HG03432 (cell line): ENCODE measurements around the gene CDK14.

Source experiments
- ATAC-seq: cut with Tn5 transposase; IDR thresholded peaks from one replicate; pipeline ENCODE4 v1.9.1; 2021; ENCODE audit warnings: mild to moderate bottlenecking, moderate library complexity; ENCODE audit not compliant: unreplicated experiment

Gene CDK14

DNA sequence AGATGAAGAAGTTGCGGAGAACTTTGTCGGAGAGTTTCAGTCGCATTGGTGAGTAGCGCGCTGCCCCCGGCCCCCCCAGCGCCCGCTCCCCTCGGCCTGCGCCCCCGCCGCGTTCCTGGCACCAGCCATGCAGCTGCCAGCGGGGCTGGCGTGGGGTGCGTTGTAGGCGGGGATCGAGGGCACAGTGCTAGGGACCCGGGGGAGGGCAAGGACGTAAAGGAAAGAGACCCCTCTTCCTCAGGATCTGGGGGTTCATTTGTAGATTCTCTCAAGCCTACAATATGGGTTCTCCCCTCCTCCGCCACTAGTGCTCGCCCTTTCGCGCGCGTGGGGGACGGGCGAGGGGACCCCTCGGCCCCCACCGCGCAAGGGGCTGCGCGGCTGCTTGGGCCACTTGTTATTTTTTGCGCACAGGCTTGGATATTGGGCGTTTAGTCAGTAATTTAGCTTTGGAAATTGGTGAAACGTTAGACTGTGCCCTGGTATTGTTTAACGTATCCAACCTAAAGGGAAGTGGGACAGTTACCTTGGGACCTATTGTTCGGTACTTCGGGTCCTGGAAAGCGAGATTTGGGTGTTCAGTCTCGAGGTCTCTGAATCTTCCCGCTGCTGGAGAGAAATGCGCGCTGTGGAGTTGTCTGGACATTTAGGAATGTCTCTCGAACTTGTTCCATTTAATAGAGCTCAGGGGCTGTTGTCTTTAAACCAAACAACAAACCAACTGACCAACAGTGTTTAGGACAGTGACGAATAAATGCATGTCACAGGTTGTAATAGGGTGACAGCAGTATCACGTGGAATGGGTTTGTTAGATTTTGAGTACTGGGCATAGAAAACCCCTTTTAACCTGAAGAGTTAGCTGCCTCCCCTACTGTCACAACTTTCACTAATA is 796 bp downstream of the CDK14 start:
- peak; percentile 23 for ATAC-seq

DNA sequence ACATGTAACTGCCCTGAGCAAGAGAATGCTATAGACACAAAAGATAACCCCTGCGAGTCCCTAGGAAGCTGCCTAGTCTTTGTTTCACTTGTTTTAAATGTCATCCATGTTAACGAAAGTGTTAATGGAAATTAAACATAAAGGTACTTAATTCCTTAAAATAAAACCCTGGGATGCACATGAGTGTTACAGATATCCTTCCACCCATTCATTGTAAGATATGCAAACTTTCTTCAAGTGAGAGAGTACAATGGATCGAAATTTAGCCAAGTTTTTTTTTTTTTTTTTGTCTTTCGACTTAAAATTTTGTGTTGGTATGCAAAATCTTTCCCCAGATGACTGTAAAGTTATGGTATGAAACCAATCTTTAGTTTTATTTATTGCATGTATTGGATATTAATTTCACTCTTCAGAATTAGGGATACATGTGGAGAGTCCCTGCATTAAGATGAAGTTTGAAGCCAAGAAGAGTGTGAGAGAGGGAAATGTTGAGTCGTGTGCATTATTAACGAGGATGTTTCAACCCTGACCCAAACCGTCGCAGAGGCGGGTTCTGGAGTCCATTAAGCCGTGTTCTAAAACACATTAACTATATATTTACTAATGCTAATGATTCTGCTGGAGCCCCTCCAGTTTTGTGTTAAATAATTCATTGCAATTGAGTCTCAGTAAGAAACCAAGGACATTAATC is 1.6 kb downstream of the CDK14 start:
- ATAC-seq: no peak

DNA sequence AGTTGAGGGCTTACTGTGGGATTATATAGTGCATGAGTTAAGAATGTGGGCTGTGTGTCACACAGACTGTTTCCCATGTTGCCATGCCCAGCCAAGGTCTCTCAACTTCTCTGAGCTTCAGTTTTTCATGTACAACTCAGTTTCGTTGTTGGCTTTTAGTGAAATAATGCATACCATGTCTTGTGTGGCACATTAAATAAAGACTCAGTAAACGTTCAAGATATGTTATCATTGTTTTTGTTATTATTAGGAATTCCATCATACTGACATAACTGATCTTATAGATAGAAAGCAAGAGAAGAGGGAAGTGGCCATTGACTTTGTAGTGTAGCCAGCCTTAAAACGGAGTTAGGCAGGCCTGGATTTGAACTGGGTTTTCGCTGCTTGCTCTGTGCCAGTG is 2.9 kb downstream of the CDK14 start:
- ATAC-seq: no peak

DNA sequence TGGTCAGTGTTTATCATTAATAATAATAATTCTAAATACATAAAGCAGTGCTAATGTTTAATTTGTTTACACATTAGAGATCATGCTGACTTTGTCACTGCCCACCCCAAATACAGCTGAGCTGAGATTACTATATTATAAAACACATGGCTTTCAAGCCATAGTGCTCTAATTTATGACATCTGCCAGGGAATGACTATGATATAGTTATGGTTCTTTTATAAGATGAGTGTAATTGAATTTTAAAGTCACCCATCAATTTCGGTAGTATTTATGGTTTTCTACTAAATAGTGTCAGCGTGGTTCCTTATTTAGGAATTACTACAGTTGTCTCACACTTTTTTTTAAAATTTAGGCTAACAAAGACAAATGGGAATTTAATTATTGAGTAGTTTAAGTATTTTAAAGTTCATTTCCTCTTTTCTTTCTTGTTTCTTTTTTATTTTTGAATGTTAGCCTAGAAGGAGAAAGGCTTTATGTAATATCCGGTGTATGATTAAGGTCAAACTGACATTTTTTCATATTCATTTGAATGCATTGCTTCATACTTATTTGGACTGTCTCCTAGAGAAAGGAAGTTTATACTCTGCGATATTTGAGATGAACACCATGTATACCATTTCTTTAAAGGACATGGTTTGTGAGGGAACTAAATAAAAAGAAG is 3.9 kb downstream of the CDK14 start:
- ATAC-seq: no peak

DNA sequence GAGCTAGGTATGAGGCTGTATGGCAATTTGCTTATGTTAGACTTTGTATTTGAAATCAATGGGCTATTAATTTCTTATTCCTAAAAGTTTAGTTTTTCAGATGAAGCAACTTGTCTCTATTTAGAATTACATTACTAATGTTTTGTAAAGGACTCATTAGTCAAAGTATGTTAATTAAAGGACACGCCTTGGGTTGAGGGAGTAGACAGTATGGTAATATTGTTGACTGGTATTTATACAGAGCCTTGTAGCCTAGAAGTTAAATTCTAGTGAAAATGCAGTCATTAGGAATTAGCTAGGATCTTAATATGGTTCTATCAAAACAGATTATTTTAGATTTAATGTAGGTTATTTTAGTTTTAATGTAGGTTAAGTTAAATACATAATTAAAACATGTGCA is 6.2 kb downstream of the CDK14 start:
- no peak for ATAC-seq

DNA sequence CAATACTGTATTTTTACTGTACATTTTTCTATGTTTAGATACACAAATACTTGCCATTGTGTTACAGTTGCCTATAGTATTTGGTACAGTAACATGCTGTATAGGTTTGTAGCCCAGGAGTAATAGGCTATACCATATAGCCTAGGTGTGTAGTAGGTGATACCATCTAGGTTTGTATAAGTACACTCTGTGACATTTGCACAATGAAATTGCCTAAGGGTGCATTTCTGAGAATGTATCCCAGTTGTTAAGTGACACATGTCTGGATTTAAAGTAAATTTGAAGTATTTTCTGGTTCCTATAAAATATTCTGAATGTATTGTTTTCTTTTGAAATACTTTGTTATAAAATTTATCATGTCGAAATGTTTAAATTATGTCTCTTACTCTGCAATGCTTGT is 7.2 kb downstream of the CDK14 start:
- ATAC-seq: no peak

DNA sequence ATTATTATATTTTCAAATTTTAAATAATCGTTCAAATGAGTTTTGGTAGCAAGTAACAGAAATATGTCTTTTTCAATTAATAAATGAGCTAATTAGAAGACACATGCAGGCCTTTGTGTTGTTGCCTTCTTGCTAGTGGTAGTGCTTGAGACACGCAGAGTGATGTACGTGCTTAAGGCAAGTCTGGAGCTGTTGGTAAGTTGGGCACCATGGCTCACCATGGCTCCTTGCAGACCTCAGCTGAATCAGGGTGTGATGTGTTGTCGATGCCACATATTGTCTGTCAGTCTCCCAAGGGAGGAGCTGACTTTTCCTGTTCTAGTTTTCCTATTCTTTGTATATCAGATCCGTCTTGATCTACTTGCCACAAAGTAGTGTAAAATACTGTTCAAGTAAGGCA is 8.3 kb downstream of the CDK14 start:
- ATAC-seq: no peak

DNA sequence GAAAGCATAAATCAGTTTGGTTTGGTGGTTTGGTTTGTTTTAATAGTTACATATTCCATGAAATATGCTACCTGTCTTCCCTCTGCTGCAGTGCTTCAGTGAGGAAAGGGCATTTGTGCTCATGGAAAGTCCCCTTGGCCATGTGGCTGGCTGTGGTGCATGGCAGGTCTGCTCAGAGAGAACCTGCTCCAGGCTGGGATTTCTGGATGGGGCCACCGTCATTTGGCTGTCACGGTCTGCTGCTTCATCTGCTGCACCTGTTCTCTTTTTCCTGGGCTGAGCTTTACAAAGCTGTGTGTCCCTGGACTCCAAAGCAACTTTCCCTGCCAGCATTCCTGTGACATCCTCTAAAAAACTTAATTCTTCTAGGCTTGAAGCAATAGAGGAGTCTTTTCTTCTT is 8.9 kb downstream of the CDK14 start:
- ATAC-seq: peak; percentile 60

DNA sequence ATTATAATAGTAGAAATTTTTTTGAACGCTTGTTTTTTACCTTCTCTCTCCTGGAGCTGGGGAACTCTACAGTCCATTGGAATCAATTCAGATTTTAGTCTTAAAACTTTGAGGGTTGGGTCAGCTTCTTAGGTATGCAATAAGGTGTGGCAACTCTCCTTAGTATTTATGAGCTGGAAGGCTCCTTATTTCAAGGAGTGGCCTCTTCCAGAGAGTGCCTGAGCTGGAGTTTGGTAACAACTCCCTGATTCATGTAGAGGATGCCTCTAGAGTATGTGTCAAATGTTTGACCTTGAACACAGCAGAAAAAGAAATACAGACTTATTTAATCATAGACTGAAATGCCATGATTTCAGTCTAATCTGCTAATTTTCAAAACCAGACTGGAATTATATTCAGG is 11.1 kb downstream of the CDK14 start:
- ATAC-seq: no peak

DNA sequence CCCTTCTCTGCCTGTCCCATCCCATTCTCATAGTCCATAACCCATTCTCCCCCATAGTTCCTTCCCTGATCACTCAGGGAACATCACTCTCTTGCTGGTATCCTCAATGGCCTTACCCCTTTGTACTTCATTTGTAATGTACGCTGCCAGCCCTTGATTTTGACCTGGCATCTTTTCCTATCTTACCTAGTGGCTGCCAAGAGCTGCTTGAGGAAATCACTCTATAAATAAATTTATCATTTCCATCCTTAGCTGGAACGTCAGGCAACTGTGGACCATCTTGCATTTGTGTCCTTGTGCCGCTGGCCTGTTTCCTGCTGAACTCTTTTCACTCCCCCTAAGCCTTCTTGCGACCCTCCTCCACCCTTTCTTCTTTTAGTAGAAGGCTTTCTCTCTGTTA is 14.0 kb downstream of the CDK14 start:
- ATAC-seq: no peak

DNA sequence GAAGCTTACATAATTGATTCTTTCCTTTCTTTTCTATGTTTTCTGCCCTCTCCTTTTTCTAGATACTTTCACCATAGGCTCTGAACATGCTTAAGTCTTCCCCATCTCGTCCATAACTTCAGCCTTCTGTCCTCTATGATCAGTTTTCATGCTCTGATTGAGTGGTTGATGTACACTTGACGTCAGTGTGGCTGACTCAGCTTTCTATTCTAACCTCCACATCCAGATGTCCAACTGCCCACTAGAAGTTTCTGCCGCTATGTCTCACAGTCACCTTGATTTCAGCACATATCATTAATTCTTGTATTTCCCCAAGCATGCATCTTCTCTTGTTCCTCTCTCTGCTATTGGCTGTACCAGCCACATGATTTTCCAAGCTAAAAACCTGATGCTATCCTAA is 15.0 kb downstream of the CDK14 start:
- peak; percentile 28 for ATAC-seq

DNA sequence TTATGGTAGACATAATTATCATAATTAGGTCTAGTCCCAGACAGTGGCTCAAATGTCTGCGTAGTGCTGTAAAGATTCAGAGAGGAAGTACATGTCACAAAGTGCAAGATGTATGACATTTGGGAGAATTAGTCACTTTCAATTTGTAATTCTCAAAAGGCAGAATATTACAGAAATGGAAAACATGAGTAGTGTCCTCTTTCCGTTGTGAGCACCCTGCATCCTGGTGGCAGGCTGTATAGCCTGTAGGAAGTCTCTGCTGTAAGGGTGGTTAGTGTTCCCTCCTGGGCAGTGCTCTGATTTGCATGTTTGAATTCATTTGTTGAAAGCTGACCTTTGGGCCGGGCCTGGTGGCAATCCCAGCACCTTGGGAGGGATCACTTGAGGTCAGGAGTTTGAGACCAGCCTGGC is 17.0 kb downstream of the CDK14 start:
- ATAC-seq: peak; percentile 95

DNA sequence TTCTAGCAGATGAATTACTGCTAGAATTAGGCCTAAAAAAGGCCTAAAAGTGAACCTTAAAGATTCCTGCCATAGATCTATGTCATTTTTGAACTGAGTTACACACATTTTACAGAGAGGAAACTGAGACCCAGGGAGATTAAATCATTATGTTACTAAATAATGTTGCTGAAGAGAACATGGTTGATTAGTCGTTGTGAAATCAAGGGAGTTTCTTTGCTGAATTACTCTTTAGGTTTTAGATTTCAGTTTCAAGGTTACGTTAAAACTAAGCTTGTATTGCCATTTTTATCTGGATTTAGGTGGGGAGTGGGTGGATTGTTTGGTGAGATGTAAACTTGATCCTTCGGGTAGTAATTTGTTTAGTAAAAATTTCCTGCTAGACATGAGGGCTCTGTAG is 21.3 kb downstream of the CDK14 start:
- no peak for ATAC-seq

DNA sequence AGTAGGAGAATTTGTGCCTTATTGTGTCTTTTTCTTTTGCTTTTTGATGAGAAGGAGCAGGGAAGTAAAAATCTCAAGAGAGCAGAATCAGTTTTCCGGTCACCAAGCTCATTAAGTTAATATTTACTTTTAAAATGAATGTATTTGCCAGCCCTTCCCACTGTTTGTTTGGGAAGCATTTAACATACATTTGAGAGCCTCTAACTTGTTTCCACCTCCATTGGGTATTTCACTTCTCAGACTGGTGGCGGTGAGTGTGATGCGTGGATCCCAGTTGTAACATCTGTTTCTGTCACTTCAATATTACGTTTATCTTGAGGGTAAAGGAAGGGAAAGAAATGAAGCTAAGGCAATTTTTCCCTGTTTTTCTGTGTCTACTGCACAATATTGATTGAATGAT is 22.8 kb downstream of the CDK14 start:
- no peak for ATAC-seq

DNA sequence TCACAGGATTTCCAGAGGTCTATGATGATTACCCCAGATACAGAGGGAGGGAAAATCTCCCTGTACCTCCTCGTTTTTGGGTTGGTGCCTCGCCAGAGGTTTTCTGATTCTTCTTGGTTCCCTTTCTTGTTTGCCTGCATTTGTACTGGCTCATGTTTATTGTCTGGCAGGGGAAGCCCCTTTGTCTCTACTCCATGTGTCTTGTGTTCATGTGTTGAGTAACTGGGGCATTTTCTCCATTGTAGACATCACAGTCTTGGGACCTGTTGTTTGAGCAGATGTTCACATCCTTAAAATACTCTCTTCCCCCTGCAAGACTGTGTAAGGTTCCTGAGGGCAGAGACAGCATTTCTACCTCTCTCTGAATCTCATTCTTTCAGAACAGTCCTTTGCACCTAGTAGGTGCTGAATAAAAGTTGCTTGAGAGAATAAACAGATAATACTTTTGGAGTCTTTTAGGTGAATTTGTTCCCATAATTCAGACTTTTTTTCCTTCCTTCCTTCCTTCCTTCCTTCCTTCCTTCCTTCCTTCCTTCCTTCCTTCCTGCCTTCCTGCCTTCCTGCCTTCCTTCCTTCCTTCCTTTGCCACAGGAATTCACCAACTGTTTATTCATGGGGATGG is 25.1 kb downstream of the CDK14 start:
- peak; percentile 84 for ATAC-seq

DNA sequence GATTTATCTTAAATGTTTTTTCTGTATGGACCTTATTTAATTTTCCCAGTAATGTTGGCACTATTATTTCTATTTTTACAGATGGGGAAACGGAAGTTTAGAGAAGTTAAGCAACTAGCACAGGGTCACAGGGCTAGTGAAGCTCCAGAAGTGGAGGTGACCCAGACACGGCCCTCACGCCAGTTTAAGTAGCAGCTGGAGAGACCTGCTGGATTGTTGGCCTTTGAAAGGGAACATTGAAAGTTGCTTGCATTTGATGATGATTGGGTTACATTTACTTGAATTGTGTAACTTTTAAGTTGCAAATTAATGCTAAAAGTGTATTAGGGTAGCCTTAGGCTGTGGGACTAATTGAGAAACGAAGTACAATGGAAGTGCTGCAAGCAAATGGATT is 25.6 kb downstream of the CDK14 start:
- no peak for ATAC-seq

DNA sequence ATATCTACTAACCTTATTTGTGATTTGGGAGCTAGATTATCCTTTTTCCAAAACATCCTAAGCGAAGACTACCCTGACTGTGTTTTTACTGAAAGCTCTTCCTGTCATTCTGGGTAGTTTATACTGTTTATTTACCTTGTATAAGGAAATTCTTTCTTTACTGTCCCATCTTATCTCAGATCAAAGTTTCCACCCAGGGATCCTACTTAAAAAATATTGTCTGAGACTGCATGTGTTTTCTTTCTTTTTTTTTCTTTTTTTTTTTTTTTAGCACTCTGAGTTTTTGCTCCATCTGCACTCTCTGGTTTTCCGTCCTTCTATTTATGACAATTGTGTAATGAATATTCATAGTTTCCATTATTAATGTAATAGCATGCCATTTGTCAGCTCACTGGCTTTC is 26.5 kb downstream of the CDK14 start:
- no peak for ATAC-seq

DNA sequence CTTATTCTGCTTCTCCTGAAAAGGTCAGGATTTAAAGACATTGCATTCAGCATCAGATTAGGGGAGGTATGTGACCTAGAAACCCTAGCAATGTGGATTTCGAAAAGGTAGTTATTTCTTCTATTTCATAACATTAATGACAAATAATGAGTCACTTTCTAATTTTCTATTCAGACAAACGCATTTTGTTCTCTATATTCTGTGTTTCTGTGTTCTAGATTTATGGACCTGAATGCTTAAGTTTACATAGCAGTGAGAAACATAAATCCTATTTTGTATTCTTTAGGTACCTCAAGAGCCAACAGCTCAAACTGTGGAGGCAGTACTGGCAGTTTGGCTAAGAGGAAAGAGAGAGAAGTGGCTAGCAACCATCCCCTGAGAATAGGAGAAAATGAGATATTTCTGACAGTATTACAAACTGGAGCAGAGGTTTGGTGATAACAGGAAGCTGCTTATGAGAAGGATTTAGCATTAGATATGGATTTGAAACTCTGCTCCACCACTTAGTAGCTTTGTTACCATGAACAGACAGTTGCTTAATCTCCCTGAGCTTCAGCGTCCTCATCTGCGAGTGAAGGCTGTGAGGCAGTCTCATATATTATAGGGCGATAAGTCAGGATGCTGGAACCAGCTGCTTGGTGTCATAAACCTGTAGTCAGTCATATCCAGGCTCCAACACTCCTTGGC is 28.2 kb downstream of the CDK14 start:
- ATAC-seq: no peak

DNA sequence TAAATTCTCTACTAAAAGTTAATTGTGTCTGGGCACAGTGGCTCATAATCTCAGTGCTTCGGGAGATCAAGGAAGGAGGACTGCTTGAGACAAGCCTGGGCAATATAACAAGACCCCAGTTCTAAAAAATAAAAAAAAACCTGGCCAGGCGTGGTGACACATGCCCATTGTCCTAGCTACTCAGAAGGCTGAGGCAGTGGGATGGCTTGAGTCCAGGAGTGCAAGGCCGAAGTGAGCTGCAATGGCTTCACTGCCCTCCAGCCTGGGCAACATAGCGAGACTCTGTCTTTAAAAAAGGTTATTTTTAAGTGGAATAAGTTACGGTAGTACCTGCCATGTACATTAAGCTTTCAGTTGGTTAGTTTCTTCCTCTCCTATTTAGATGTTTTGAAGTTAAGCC is 28.9 kb downstream of the CDK14 start:
- ATAC-seq: no peak

DNA sequence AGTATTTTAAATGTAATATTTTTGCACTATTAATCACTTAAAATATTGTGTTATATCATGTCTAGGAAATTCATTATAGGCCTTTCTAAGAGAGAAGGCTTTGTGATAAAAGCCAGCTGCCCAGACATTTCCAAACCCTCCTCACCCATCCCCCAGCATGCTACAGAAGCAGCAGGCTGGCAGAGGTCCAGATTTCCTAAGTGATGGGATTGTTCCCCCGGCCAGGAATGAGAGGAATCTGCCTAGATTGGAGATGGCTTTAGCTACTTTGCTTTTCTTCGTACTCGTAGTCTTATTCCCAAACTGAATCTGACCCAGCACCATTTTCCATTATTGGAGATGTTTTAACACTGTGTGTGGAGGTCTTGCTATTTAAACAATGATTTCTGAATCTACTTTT is 29.4 kb downstream of the CDK14 start:
- no peak for ATAC-seq

DNA sequence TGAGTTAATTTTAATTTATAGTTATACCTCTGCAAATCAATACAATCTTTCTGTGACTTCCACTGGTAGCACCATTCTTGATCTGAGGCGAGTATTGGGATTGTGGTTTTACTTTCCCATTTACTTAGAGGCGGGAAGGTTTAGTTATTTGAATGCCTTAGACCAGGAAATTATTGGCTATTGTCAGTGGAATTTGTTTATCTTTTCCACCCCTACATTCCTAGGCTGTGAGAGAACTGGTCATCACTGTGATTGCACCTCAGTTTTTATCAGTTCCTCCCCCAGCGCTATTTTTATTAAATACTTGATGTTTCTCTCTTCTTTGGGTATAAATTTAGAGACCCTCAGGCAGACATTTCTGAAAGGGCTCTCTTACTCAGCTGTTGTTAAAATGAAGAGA is 29.9 kb downstream of the CDK14 start:
- ATAC-seq: no peak
